GM12892 (cell line): Measurements from ENCODE around the gene CBFA2T2.

Source experiments
- POLR2A ChIP-seq: IDR thresholded peaks from 2 replicates; pipeline ENCODE4 v1.6.1; 2011; ENCODE audit warnings: low read depth, low read length, control low read depth
- POLR2AphosphoS5 ChIP-seq: IDR thresholded peaks from 2 replicates; pipeline ENCODE4 v1.6.1; 2011; ENCODE audit warnings: low read depth, low read length, control low read depth

GRCh38 chr20:33541797-33542196 lies 51.9 kb downstream of the CBFA2T2 start:
- TF ChIP-seq POLR2A (no peak), POLR2AphosphoS5 (no peak)
